T47D (cell line): ENCODE data around the gene PLPP1.

ENCODE experiments used
- DNase-seq, 2 experiments: peaks; one replicate each; pipeline versions ENCODE4 v3.0.0 to v3.0.0-alpha.2; 2011 to 2012; ENCODE audit warnings: low read depth in 1 of 2, low spot score in 1 of 2
- JUND ChIP-seq: IDR thresholded peaks from 2 replicates; pipeline ENCODE4 v1.6.1; 2012; ENCODE audit warnings: low read depth
- in situ Hi-C: cut with HindIII; loops from 2 replicates; pipeline ENCODE4 v1.10.0; 2016; ENCODE audit warnings: low sequenced_read_pairs, low pct_unique_long_range_greater_than_20kb

PLPP1 gene

DNA sequence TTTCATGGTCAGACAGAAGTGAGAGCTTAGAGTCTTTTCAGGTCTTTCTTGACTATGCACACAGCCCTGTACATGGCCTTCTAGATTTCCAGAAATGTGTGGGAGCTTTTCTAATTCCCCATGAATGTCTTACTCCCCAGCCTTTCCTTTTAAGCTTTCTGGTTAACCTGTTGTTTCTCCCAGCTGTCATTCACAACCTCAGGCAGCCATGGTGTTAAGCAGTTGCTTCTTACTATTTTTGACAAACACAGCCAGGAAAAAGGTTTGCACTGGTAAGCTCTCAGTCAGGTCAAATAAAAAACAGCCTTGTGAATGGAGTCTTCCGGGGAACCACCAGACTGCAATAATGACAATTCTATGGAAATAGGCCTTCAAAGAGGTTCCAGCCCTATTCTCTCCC is 142.1 kb downstream of the PLPP1 start:
- no peak for DNase-seq
- in situ Hi-C loops, result no loop called here
- TF ChIP-seq JUND, result no peak

- TF ChIP-seq JUND, result no peak
- no peak for DNase-seq
- in situ Hi-C loops, result no loop called here
These were observed 143.1 kb downstream of the PLPP1 start for GRCh38 chr5:55391707-55392106.

- in situ Hi-C loops, result no loop called here
- DNase-seq, result peak; percentile 3 to 79
- no peak for TF ChIP-seq JUND
These were observed 146.9 kb downstream of the PLPP1 start for GRCh38 chr5:55387865-55388264.

- no peak for TF ChIP-seq JUND
- in situ Hi-C loops, result no loop called here
- no peak for DNase-seq
These were observed 148.4 kb downstream of the PLPP1 start for GRCh38 chr5:55386356-55386755.

DNA sequence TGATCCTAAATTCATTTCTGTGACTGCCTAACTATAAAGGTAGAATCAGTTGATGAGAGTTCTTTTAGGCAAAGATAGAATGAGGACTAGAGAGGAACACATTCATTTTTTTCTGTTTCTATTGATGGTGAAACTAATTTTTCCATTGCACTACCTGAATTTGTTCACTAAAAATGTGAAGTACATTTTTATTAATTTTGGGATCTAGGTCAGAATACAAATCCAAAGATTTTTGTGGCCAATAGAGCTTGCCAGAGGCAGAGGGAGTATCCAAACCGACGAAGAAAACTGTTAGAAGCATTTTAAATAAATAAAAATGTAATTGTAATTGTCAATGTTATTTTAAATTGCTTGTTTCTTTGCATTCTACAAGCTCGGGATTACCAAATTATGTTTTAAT is 148.9 kb downstream of the PLPP1 start:
- in situ Hi-C loops, result no loop called here
- TF ChIP-seq JUND, result no peak
- DNase-seq, result no peak

DNA sequence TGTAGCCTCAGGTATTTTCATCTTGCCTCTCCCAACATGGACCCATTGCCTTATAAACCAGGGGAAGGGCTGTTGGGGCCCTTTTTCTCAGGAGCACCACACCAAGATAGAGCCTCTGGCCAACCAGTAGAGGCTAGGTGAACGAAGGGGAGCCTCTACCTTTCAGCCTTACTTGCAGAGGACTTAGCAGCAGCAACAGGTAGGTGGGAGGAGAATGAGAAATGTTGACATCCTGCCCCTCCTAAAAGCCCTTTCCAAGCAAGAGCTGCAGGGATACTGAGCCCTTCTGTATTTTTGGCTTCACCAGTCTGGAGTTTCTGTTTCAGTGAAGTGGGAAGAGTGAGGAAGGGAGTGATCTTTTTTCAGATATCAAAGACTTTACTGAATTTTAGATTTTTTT is 149.5 kb downstream of the PLPP1 start:
- no peak for TF ChIP-seq JUND
- no peak for DNase-seq
- in situ Hi-C loops, result no loop called here

DNA sequence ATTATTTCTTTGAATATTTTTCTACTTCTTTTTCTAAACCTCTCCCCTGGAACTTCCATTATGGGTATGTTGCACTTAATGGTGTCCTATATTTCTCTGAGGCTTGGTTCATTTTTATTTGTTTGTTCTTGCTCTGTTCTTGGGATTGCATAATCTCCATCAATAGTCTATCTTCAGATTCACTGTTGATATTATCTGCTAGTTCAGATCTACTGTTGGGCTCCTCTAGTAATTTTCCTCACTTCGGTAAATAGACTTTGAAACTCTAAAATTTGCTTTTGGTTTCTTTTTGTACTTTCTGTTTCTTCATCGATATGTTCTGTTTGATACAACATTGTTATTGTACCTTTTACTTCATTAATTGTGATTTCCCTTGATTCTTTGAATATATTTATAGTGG is 150.7 kb downstream of the PLPP1 start:
- in situ Hi-C loops, result no loop called here
- TF ChIP-seq JUND, result no peak
- no peak for DNase-seq

- in situ Hi-C loops, result no loop called here
- DNase-seq, result no peak
- TF ChIP-seq JUND, result no peak
These were observed 151.5 kb downstream of the PLPP1 start for GRCh38 chr5:55383254-55383653.

- no peak for TF ChIP-seq JUND
- DNase-seq, result no peak
- in situ Hi-C loops, result no loop called here
These were observed 157.0 kb downstream of the PLPP1 start for GRCh38 chr5:55377810-55378209.
